Skin epidermis (tissue), 12 donors: ENCODE data around the gene NCDN.

Experiments
- H3K27ac ChIP-seq, 21 experiments: fragments of 200-600 bp; sonication (generic) in 11 of 21; one replicate each; pipeline ENCODE4 v1.5.0; 2020; ENCODE audit warnings: mild to moderate bottlenecking in 3 of 21, inconsistent platforms in 2 of 21, moderate library complexity in 2 of 21
- H3K4me3 ChIP-seq, 7 experiments: fragments of 200-600 bp; sonication (generic) in 2 of 7; one replicate each; pipeline ENCODE4 v1.5.0; 2020; ENCODE audit warnings: inconsistent platforms in 2 of 7, mild to moderate bottlenecking in 2 of 7, moderate library complexity in 1 of 7

The NCDN gene

DNA sequence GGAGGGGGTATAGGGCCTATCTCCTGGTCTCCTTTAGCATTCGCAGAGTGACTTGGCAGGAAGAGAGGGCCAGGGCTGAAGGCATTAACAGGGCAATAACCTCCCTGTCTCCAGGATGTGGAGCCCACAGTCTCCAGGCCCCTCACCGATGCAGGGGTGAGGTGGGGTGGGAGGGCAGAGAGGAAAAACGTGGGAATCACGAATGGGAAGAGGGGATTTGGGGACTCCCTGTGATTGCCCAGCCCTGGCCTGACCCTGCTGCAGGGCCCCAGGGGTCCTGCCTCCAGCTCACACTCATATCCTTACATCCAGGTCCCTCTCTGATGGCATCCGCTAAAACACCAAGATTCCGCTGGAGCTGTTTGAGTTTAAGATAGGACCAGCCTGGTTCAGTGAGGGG lies 30.1 kb downstream of the NCDN start:
- no peak overlapping the region for H3K27ac ChIP-seq
- H3K4me3 ChIP-seq, result no peak overlapping the region

DNA sequence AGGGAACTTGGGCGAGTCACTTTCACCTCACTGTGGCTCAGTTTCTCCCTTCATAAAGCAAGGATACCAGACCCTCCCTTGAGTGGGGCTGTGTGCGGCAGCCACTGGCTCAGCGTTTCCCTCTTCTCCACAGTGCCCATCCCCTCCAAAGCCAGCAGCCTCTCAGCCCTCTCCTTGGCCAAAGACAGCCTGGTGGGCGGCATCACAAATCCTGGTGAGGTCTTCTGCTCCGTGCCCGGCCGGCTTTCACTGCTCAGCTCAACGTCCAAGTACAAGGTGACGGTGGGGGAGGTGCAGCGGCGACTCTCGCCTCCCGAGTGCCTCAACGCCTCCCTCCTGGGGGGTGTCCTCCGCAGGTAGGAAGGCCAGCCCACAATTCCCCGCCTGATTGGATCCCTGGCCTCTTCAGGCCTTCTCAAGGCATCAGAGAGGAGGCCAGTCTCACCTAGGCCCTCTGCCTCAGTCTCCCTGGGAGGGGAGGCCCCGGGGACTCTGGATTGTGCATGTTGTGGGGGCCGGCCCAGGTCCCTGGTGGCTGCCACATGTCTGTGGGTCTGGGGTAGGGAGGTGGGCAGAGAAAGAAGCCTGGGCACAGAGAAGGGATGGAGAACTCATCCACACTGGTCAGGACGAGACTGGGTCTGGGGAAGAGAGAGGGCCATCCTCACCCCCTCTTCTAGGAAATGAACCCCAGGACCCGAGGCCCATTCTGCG lies 30.8 kb downstream of the NCDN start:
- Histone ChIP-seq H3K4me3 (no peak overlapping the region), H3K27ac (no peak overlapping the region)

DNA sequence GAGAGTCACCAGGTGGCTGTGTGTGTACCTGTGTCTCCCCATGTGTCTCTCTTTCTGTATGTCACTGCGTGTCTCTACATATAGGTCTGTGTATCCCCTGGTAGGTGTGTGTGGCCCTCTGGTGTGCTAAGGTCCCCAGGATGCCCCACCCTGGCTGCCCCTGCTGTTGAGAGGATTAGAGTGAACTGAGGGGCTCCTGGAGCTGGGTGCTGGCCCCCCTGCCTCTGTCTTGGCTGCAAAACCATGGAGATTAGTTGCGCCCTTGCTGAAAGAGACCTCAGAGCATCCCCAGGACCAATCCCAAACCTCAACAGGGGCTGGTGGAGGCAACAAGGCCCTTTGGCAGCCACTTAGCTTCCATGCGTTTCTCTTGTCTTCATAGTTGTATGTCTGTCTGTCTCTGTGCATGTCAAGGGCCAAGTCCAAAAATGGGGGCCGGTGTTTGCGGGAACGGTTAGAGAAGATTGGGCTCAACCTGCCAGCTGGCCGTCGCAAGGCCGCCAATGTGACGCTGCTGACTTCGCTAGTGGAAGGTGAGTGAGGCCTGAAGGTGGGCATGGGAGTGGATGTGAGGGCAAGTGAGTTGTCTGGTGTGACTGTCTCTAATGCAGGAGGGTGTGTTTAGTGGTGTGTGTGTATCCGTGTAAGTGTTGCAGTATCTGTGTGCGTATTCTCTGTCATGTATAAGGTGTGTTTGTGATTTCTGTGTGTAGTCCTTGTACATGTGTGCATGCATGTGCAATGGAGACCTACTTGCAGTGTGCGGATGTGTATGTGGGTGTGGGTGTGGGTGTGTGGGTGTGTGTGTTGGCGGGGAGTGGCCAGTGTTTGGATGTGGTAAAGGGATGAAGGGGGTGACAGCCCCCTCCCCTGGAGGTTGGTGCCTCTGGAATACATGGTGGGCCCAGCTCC lies 32.2 kb downstream of the NCDN start:
- Histone ChIP-seq H3K4me3 (no peak overlapping the region), H3K27ac (no peak overlapping the region)

DNA sequence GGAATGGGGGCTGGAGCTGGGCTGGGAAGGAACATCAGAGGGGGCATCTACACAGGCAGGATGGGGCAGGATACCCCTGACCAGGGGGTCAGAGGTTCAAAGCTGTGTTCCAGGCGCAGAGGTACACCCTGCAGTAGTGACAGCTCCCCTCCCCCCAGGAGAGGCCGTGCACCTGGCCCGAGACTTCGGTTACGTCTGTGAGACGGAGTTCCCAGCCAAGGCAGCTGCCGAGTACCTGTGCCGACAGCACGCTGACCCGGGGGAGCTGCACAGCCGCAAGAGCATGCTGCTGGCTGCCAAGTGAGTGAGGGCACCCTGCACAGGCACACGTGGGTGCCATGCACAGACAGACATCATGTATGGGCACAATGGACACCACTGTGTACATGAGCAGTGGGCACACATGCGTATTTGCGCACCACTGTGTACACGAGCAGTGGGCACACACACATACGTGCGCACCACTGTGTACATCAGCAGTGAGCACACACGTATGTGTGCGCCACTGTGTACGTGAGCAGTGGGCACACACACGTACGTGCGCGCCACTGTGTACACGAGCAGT lies 33.0 kb downstream of the NCDN start:
- no peak overlapping the region for H3K27ac ChIP-seq
- no peak overlapping the region for H3K4me3 ChIP-seq

DNA sequence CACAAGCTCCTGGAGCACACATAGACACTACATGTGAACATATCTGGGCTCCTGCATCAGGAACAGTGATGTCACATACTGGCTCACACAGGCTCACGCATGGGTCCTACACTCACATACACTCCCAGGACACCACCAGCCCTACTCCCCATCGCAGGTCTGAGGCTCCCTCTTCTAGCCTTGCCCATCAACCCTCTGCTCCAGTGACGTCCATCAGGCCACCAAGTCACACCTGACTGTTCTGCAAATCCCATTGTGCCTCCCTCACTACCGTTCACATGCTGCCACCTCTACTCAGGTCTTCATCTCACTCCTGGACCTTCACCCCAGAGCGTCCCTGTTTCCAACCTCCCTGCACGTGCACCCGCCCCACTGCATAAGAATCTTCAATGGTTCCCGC lies 33.6 kb downstream of the NCDN start:
- no peak overlapping the region for H3K27ac ChIP-seq
- no peak overlapping the region for H3K4me3 ChIP-seq

DNA sequence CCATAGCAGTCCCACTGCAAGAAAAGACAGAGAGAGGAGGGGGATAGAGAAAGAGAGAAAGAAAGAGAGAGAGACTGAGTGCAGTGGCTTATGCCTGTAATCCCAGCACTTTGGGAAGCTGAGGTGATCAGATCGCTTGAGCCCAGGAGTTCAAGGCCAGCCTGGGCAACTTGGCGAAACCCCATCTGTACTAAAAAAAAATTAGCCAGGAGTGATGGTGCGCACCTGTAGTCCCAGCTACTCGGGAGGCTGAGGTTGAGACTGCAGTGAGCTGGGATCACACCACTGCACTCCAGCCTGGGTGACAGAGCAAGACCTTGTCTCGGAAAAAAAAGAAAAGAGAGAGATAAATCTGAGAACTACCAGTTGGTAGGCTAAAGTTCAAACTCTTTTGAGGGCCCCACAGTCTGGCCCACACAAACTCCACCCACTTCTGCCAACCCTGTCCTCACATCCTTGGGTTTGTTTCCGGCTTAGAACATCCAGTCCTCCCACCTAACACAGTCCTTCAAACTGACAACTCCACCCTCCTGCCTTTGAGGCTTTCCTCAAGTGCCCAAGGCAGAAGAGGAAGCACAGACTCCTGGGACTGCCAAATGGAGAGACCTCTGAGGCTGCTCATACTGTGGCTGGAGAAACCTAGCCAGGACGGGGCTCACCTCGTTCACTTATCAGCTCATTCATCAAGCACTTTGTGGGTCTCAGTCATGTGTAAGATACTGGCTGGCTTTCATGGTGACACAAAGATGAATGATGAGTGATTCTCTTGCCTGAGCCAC lies 35.6 kb downstream of the NCDN start:
- no peak overlapping the region for H3K27ac ChIP-seq
- no peak overlapping the region for H3K4me3 ChIP-seq

DNA sequence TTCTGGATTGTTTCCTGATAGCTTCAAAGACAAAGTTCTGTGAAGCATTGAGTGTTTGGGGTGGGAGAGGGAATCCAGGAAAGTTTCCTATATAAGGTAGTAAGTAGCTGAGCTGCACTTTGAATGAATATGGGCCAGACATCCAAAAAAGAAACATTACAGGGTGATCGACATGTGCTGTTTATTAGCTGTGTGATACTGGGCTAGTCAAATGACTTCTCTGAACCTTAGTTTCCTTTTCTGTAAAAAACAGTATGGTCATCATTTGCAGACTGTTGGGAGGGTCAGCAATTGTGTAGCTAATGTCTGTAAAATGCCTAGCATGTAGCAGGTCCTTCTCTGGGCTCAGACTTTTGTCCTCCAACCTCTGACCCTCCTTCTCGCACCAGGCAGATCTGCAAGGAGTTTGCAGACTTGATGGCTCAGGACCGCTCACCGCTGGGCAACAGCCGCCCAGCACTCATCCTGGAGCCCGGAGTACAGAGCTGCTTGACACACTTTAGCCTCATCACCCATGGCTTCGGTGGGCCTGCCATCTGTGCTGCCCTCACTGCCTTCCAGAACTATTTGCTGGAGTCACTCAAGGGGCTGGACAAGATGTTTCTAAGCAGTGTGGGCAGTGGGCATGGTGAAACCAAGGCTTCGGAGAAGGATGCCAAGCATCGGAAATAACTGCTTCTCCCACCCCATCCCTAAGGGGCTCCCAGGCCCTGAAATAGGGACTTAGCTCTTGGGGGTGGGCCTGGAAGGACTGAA lies 36.6 kb downstream of the NCDN start:
- no peak overlapping the region for H3K27ac ChIP-seq
- H3K4me3 ChIP-seq, result no peak overlapping the region

DNA sequence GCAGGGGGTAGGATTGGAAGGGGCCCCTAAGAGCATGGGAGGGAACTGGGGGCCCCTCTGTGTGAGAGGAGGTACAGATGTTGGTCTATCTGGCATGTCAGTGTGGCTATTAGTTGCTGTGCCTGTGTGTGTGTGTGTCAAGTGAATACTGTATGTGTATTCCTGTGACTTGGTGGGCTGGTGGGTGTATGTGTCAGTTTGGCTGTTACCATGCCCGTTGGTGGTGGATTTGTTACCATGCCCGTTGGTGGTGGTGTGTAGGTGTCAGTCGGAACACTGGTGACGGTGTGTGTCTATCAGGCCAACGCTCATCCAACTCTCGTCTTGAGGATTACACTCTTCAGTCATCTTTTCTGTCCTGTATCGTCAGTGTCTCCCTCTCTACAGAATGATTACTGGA lies 38.1 kb downstream of the NCDN start:
- Histone ChIP-seq H3K4me3 (no peak overlapping the region), H3K27ac (no peak overlapping the region)

DNA sequence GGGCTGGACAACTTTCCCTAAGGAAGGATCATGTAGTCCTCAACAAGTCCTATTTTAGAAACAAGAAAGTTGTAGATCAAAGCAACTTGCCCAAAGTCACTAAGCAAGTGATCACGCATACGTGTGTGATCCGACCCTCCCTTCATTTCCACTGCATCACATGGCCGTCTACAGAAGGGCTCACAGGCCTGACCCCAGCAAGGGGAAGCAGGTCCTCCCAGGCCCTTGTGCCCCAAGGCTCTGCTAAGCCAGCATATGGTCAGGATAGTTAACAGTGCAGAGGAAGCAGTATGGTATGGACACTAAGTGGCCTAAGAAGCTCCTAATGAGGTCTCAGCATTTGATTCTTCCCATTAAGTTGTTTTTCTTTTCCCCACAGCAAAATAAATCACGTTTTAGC lies 40.3 kb downstream of the NCDN start:
- Histone ChIP-seq H3K4me3 (no peak overlapping the region), H3K27ac (no peak overlapping the region)

DNA sequence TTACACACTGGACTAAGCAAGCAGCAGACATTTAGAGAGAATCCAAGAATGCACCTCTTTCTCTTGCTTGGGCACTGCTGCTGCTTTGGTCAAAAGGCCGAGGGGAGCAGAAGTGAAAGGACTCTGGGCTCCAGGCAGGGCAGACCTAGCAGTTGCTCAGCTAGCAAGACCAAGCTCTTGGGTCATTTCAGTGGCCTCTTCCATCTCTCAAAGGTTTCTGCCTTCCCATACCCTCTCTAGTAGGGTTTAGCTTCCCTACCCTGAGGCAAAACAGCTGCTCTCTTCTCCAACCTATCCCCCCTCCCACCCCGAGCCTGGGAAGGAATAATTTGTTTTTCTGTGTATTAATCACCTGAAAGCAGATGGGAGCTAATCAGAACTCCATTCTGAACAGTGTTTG lies 41.3 kb downstream of the NCDN start:
- Histone ChIP-seq H3K27ac (no peak overlapping the region), H3K4me3 (no peak overlapping the region)

DNA sequence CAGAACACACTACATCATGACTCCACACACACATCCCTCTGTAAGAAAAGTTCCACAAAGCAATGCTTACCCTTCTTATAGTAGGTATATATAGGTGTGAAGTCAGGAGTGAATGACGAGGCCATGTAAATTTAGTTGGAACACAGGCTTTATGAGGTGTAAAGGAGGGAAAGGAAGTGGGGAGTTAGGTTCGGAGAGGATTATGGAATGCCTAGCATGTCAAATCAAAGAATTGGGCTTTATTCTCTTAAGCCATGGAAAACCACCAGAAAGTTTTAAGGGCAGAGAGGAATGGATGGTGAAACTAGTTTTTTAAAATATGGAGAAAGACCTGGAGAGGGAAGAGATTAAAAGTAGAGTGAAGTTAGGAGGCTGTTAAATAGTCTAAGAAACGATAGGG lies 41.8 kb downstream of the NCDN start:
- H3K4me3 ChIP-seq, result no peak overlapping the region
- no peak overlapping the region for H3K27ac ChIP-seq

DNA sequence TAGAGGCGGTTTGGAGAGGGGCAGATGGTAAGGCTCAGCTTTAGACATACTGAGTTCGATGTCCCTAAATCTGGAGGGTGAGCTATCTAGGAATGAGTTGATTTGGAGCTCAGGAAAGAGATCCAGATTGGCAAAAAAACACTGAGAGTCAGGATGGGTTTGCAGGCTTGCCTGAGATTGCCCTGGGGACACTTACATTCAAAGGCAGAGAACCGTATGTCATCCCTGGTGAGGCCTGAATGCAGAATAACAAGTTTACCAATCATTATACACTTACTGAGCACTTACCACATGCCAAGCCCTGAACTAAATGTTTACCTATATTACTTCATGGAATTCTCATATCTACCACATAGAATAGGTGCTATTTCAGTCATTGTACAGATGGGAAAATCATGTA lies 43.0 kb downstream of the NCDN start:
- Histone ChIP-seq H3K4me3 (no peak overlapping the region), H3K27ac (no peak overlapping the region)

DNA sequence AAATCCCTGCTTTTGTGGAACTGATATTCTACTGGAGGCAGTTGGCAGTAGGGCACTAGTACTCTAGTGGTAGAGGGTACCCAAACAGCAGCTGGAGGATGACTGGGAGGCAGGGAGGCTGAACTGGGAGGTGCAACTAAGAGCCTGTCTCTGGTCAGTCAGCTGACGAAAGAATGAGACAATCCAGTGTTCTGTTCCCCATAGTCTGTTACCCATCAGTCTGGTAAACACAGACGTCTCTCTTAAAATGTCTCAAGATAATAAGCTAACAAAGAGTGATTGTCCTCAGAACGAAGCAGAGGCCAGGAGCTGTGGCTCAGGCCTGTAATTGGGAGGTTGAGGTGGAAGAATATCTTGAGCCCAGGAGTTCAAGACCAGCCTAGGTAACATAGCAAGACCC lies 45.9 kb downstream of the NCDN start:
- no peak overlapping the region for H3K4me3 ChIP-seq
- no peak overlapping the region for H3K27ac ChIP-seq

DNA sequence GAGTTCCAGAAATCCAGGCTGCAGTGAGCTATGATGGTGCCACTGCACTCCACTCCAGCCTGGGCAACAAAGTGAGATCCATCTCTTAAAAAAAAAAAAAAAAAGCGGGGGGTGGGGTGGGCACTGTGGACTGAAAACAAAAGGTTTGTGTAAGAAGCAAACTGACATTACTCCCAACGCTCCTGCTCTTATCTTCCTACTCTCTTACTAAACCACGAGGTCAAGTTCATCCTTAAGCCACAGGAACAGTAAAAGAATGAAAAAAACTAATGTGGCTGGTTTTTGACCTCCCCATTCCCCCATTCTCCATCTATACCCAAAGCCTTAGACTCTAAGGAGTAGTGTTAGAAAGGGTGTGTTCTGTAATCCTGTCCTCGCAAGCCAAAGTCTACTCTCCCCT lies 46.3 kb downstream of the NCDN start:
- no peak overlapping the region for H3K4me3 ChIP-seq

DNA sequence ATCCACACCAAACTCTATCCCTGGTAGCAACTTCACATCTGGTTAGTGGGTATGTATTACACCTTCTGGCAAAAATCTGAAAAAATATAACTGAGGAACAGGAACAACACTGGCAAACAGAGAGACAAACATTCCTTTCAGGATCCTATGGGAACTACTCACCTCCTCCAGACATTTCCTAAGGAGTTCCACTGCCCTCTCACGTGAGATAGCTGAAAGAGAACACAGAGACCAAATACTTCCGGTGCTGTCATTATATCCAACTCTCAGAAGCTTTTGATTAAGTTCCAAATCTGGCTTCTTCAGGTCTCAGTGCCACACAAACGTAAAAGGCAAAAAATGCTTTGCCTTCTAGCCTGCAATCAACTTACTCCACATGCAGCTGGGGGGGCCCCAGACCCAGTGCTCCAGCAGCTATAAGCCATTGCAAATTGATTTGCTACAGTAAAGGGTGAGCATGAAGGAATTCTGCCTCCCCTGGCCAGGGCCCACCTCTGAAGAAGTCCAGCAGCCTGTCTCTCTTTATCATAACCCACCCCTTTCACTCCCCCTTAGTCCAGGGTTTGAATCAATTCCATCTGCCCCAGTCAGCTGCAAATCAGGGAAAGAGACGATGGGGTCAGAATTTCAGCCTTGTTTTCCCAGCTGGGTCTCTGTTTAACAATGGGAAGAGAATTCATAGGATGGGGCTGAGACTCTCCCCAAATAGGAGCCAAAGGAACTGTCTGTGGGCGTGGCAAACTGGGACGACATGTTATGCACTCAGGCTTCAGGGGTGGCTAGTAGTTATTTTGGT lies 47.7 kb downstream of the NCDN start:
- no peak overlapping the region for H3K27ac ChIP-seq

More for the DNA sequence above, 46.3 kb downstream of the NCDN start:
- no peak overlapping the region for H3K27ac ChIP-seq

DNA sequence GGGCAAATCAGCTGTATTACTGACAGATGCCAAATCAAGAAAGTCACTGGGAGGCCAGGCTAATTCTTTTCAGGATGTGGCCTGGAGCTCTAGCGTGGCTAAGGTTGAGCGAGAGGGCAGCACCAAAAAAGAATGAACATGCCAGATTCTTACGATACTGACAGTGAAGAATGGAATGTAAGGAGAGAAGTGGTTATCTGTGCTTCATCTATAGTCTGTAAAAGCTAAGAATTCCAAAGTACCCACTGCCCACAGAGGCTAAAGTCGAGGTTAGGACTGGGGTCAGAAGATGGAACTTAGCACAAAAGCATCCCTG lies 48.2 kb downstream of the NCDN start:
- Histone ChIP-seq H3K4me3 (no peak overlapping the region), H3K27ac (no peak overlapping the region)

More for the DNA sequence above, 47.7 kb downstream of the NCDN start:
- no peak overlapping the region for H3K4me3 ChIP-seq

DNA sequence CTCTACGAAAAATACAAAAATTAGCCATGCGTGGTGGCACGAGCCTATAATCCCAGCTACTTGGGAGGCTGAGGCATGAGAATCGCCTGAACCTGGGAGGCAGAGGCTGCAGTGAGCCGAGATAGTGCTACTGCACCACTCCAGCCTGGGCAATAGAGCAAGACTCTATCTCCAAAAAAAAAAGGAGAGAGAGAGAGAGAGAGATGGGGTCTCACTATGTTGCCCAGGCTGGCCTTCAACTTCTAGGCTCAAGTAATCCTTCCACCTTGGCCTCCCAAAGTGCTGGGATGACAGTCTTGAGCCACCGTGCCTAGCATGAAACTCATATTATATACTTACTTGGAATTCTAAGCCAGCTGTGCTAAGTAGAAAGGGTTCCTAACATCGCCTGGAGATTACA lies 54.1 kb downstream of the NCDN start:
- Histone ChIP-seq H3K27ac (no peak overlapping the region), H3K4me3 (no peak overlapping the region)

DNA sequence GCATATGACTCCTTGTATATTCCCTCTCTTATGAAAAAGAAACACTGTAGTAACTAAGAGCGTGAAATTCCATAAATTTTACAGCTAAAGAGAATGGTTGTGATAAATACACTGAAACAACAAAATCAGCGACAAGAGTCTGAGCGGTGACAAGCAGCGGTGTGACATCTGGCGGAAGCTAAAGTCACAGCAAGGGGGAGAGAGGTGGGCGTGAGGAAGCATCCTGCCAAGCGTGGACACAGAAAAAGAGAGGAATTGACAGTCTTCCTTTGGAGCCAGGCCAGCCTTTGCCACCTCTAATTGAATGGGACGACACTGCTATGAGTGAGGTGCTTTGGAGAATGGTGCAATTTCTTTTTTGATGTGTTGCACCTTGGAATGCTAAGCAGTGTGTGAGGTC lies 57.8 kb downstream of the NCDN start:
- H3K27ac ChIP-seq, result no peak overlapping the region
- H3K4me3 ChIP-seq, result no peak overlapping the region
